ENCODE measurements around the gene APLF. TPM values are rescaled to one million over a fixed set of nuclear protein-coding genes. Genes with fewer than 3 reads are reported as not detected.

Gene APLF
- polyA plus RNA-seq, 1 of the 3 experiments (the other 2 are of a cell fraction) = 1.1 TPM

- POLR2A ChIA-PET = no interaction called here
- Histone ChIP-seq H3K27ac (ENCODE audit: low read depth in 2 of 2, low read length in 1 of 2) (no peak overlapping the region), H4K20me1 (ENCODE audit: insufficient read depth) (no peaks in the 10 kb centered on the region), H3F3A (replicated peaks; ENCODE audit: insufficient read depth) (no peaks in the 10 kb centered on the region), H3K4me1 (ENCODE audit: control insufficient read depth in 1 of 2, insufficient read depth in 2 of 2, low read depth in 1 of 2, low read length in 1 of 2) (peaks cover 0 to 12% of the 10 kb centered on the region in 2 experiments; a peak in 2 of 4 replicates), H2AFZ (ENCODE audit: low read depth) (no peak overlapping the region), H3K9ac (no peak overlapping the region), H3K4me2 (no peak overlapping the region), H3K4me3 (ENCODE audit: low read depth in 2 of 2, low read length in 1 of 2) (no peak overlapping the region), H3K27me3 (ENCODE audit: insufficient read depth) (no peaks in the 10 kb centered on the region), H3K9me3 (no peaks in the 10 kb centered on the region), H3K79me2 (ENCODE audit: insufficient read depth) (peaks cover 7% of the 10 kb centered on the region; the same call in 1 of the 2 replicates), H3K9me2 (no peaks in the 10 kb centered on the region), H3K36me3 (replicated peaks in 1 of 2; ENCODE audit: control insufficient read depth in 1 of 2, insufficient read depth in 2 of 2, low read length in 1 of 2) (peaks cover 0 to 3% of the 10 kb centered on the region in 2 experiments)
- no peak for DNase-seq
- CTCF ChIA-PET = interaction anchor here (0.7 to 5.3 kb wide), 15 partner anchors 23 to 479 kb away, joined by 3 to 99 read pairs (median 5); no protein-coding TSS in a partner anchor
- WGBS (ENCODE audit: low lambda C conversion rate) = 93% methylated on average over 7 of the region's 7 CpGs
- TF ChIP-seq ELF1 (IDR thresholded peaks at IDR 0.05) = no peak
Observed at GRCh38 chr2:68465081-68465916, 2.1 kb upstream of the APLF start.

GRCh38 chr2:68466361-68466777 lies 1.0 kb upstream of the APLF start:
- Histone ChIP-seq H3K27ac (ENCODE audit: low read depth in 2 of 2, low read length in 1 of 2) (peak overlapping the region in 1 of 2 experiments; percentile 72; a peak in 3 of 4 replicates), H3K79me2 (ENCODE audit: insufficient read depth) (peaks cover 14% of the 10 kb centered on the region; the same call in 1 of the 2 replicates), H3K36me3 (replicated peaks in 1 of 2; ENCODE audit: control insufficient read depth in 1 of 2, insufficient read depth in 2 of 2, low read length in 1 of 2) (peaks cover 0 to 3% of the 10 kb centered on the region in 2 experiments), H3K4me2 (peak overlapping the region; percentile 84), H3K4me1 (ENCODE audit: control insufficient read depth in 1 of 2, insufficient read depth in 2 of 2, low read depth in 1 of 2, low read length in 1 of 2) (peaks cover 0 to 12% of the 10 kb centered on the region in 2 experiments; a peak in 2 of 4 replicates), H4K20me1 (ENCODE audit: insufficient read depth) (no peaks in the 10 kb centered on the region), H3F3A (replicated peaks; ENCODE audit: insufficient read depth) (no peaks in the 10 kb centered on the region), H2AFZ (ENCODE audit: low read depth) (peak overlapping the region; percentile 96), H3K4me3 (ENCODE audit: low read depth in 2 of 2, low read length in 1 of 2) (peak overlapping the region; percentile 85 to 98), H3K9ac (peak overlapping the region; percentile 77), H3K9me2 (no peaks in the 10 kb centered on the region), H3K9me3 (no peaks in the 10 kb centered on the region), H3K27me3 (ENCODE audit: insufficient read depth) (no peaks in the 10 kb centered on the region)
- 18% methylated on average over 11 of the region's 11 CpGs for WGBS (ENCODE audit: low lambda C conversion rate)
- no peak for TF ChIP-seq SIN3A (IDR thresholded peaks at IDR 0.05; ENCODE audit: borderline replicate concordance, low read depth, low read length)
- peak; percentile 40 for TF ChIP-seq CTCF (IDR thresholded peaks at IDR 0.05)
- ChIA-PET POLR2A (interaction anchor here (1.0 kb wide), 1 partner anchor 124 kb away, joined by 3 read pairs; no protein-coding TSS in a partner anchor), CTCF (interaction anchor here (0.7 to 5.3 kb wide), 13 partner anchors 10 to 459 kb away, joined by 3 to 99 read pairs (median 5); no protein-coding TSS in a partner anchor)
- no peak for DNase-seq

GRCh38 chr2:68466778-68467076 lies 658 bp upstream of the APLF start:
- Histone ChIP-seq H3K4me3 (ENCODE audit: low read depth in 2 of 2, low read length in 1 of 2) (peak overlapping the region; percentile 85 to 98), H3K4me2 (peak overlapping the region; percentile 84), H2AFZ (ENCODE audit: low read depth) (peak overlapping the region; percentile 96), H3K9ac (peak overlapping the region; percentile 77), H3K27me3 (ENCODE audit: insufficient read depth) (no peaks in the 10 kb centered on the region), H3K36me3 (replicated peaks in 1 of 2; ENCODE audit: control insufficient read depth in 1 of 2, insufficient read depth in 2 of 2, low read length in 1 of 2) (peaks cover 0 to 3% of the 10 kb centered on the region in 2 experiments), H3F3A (replicated peaks; ENCODE audit: insufficient read depth) (no peaks in the 10 kb centered on the region), H4K20me1 (ENCODE audit: insufficient read depth) (no peaks in the 10 kb centered on the region), H3K9me2 (no peaks in the 10 kb centered on the region), H3K4me1 (ENCODE audit: control insufficient read depth in 1 of 2, insufficient read depth in 2 of 2, low read depth in 1 of 2, low read length in 1 of 2) (peaks cover 0 to 12% of the 10 kb centered on the region in 2 experiments; a peak in 2 of 4 replicates), H3K79me2 (ENCODE audit: insufficient read depth) (peaks cover 16% of the 10 kb centered on the region; the same call in 1 of the 2 replicates), H3K9me3 (no peaks in the 10 kb centered on the region), H3K27ac (ENCODE audit: low read depth in 2 of 2, low read length in 1 of 2) (peak overlapping the region; percentile 51 to 72; a peak in 3 of 4 replicates)
- TF ChIP-seq EP300 (IDR thresholded peaks at IDR 0.05; ENCODE audit: borderline replicate concordance in 1 of 2, low read depth in 1 of 2, low read length in 1 of 2) (no peak), FOXJ3 (CRISPR knock-in tag; IDR thresholded peaks at IDR 0.05) (no peak)
- ChIA-PET CTCF (interaction anchor here (0.9 to 5.3 kb wide), 11 partner anchors 10 to 459 kb away, joined by 3 to 99 read pairs (median 6); no protein-coding TSS in a partner anchor), POLR2A (interaction anchor here (1.0 kb wide), 1 partner anchor 123 kb away, joined by 3 read pairs; no protein-coding TSS in a partner anchor)
- DNase-seq = no peak
- 2% methylated on average over 18 of the region's 18 CpGs for WGBS (ENCODE audit: low lambda C conversion rate)

Data from SK-N-SH (cell line).